H1 (cell line): Measurements from ENCODE around the gene PDE4B. TPM values are rescaled to one million over a fixed set of nuclear protein-coding genes. Genes with fewer than 3 reads are reported as not detected.

Experiments used
- CTCF ChIA-PET: fragments of 300-600 bp; sonication (Branson Sonifier 250); formaldehyde crosslinking; loops from one replicate; lab custom pipeline; 2021; ENCODE audit not compliant: partially characterized antibody; lab: Charles Lee
- POLR2A ChIA-PET: fragments of 300-600 bp; sonication (Branson Sonifier 250); formaldehyde crosslinking; loops from one replicate; lab custom pipeline; 2021; ENCODE audit warnings: inconsistent platforms; ENCODE audit not compliant: partially characterized antibody; lab: Charles Lee
- DNase-seq, 2 experiments: peaks; one replicate each; pipeline versions ENCODE4 v3.0.0 to v3.0.0-alpha.2; 2010 to 2022; ENCODE audit warnings: low spot score in 2 of 2, low read depth in 1 of 2, mixed read lengths in 1 of 2
- FAIRE-seq: peaks from 2 replicates; lab custom pipeline; 2011; peaks lifted over from hg19 to GRCh38; lab: Jason Lieb, UNC
- H2AFZ ChIP-seq: 2 replicates; pipeline ENCODE4 v1.8.1; 2012; ENCODE audit warnings: low read length, inconsistent platforms
- H2AK5ac ChIP-seq: 2 replicates; pipeline ENCODE4 v1.6.1; 2013; ENCODE audit warnings: low read depth, low read length
- H2BK120ac ChIP-seq: replicated peaks from 2 replicates; pipeline ENCODE3; 2013; ENCODE audit warnings: low read depth, low read length, inconsistent platforms
- H2BK12ac ChIP-seq: 2 replicates; pipeline ENCODE4 v1.6.1; 2013; ENCODE audit warnings: low read depth, low read length
- H2BK15ac ChIP-seq: 2 replicates; pipeline ENCODE4 v1.6.1; 2013; ENCODE audit warnings: low read length
- H2BK20ac ChIP-seq: 2 replicates; pipeline ENCODE4 v1.6.1; 2013; ENCODE audit warnings: low read length
- H2BK5ac ChIP-seq: 2 replicates; pipeline ENCODE4 v1.6.1; 2013; ENCODE audit warnings: low read depth, low read length
- H3K14ac ChIP-seq: 2 replicates; pipeline ENCODE4 v1.6.1; 2013; ENCODE audit warnings: inconsistent platforms; ENCODE audit not compliant: insufficient read length
- H3K18ac ChIP-seq: 2 replicates; pipeline ENCODE4 v1.6.1; 2013; ENCODE audit warnings: low read length; ENCODE audit errors: extremely low read depth
- H3K23ac ChIP-seq: 2 replicates; pipeline ENCODE4 v1.6.1; 2013; ENCODE audit warnings: inconsistent platforms; ENCODE audit not compliant: insufficient read length
- H3K23me2 ChIP-seq: 2 replicates; pipeline ENCODE4 v1.6.1; 2013; ENCODE audit warnings: low read depth, low read length
- H3K27ac ChIP-seq: 2 replicates; pipeline ENCODE4 v1.6.1; 2011; ENCODE audit warnings: low read depth, low read length, inconsistent platforms
- H3K27me3 ChIP-seq, 4 experiments: replicated peaks in 1 of 4; 1 replicate in 1 of 4; 2 replicates in 3 of 4; pipeline versions ENCODE4 v1.6.1 to v1.8.1; 2011 to 2013; ENCODE audit warnings: low read length in 3 of 4, mild to moderate bottlenecking in 3 of 4, inconsistent platforms in 2 of 4, mixed read lengths in 2 of 4, moderate library complexity in 1 of 4; ENCODE audit not compliant: control insufficient read depth in 3 of 4, insufficient read depth in 3 of 4; ENCODE audit errors: extremely low read depth in 1 of 4
- H3K36me3 ChIP-seq, 4 experiments: 2 replicates each; pipeline versions ENCODE4 v1.6.1 to v1.8.1; 2011 to 2013; ENCODE audit warnings: mild to moderate bottlenecking in 4 of 4, low read length in 3 of 4, moderate library complexity in 2 of 4, control low read depth in 1 of 4, inconsistent platforms in 1 of 4; ENCODE audit not compliant: insufficient read depth in 4 of 4, control insufficient read depth in 2 of 4
- H3K4ac ChIP-seq: replicated peaks from 2 replicates; pipeline ENCODE3; 2013; ENCODE audit warnings: low read length, low read depth, mixed read lengths, inconsistent platforms; ENCODE audit not compliant: insufficient read length
- H3K4me1 ChIP-seq, 4 experiments: replicated peaks in 1 of 4; 1 replicate in 1 of 4; 2 replicates in 3 of 4; pipeline versions ENCODE4 v1.6.1 to v1.8.1; 2011 to 2013; ENCODE audit warnings: low read length in 3 of 4, inconsistent platforms in 2 of 4, mixed read lengths in 1 of 4; ENCODE audit not compliant: insufficient read depth in 4 of 4, control insufficient read depth in 3 of 4
- H3K4me2 ChIP-seq, 2 experiments: 2 replicates each; pipeline versions ENCODE4 v1.6.1 to v1.8.1; 2011 to 2013; ENCODE audit warnings: low read depth in 2 of 2, low read length in 2 of 2, control low read depth in 1 of 2, inconsistent platforms in 1 of 2, mild to moderate bottlenecking in 1 of 2; ENCODE audit not compliant: insufficient read depth in 1 of 2
- H3K4me3 ChIP-seq, 4 experiments: fragments of 200-600, 300-600 bp in 1 of 4; sonication (generic), shearing (Covaris generic), sonication (Bioruptor Twin) in 1 of 4; 2 replicates each; pipeline versions ENCODE4 v1.5.1 to v1.8.1; 2011 to 2016; ENCODE audit warnings: low read length in 4 of 4, low read depth in 3 of 4, control low read depth in 2 of 4, inconsistent platforms in 2 of 4, mild to moderate bottlenecking in 2 of 4, mixed read lengths in 1 of 4, moderate library complexity in 1 of 4; ENCODE audit not compliant: insufficient read depth in 2 of 4; ENCODE audit errors: extremely low read depth in 1 of 4
- H3K56ac ChIP-seq: replicated peaks from 2 replicates; pipeline ENCODE3; 2013; ENCODE audit warnings: low read depth, mild to moderate bottlenecking, mixed read lengths, low read length, inconsistent platforms; ENCODE audit not compliant: insufficient read length
- H3K79me1 ChIP-seq: 2 replicates; pipeline ENCODE4 v1.6.1; 2013; ENCODE audit warnings: low read depth, low read length, control low read depth
- H3K79me2 ChIP-seq, 2 experiments: 2 replicates each; pipeline versions ENCODE4 v1.6.1 to v1.8.1; 2012 to 2013; ENCODE audit warnings: low read length in 2 of 2, mild to moderate bottlenecking in 2 of 2, inconsistent platforms in 1 of 2; ENCODE audit not compliant: insufficient read depth in 2 of 2, control insufficient read depth in 1 of 2
- H3K9ac ChIP-seq, 4 experiments: replicated peaks in 1 of 4; 1 replicate in 1 of 4; 2 replicates in 3 of 4; pipeline versions ENCODE4 v1.6.1 to v1.8.1; 2011 to 2013; ENCODE audit warnings: low read depth in 3 of 4, low read length in 3 of 4, control low read depth in 2 of 4, mild to moderate bottlenecking in 2 of 4, moderate library complexity in 2 of 4, inconsistent platforms in 1 of 4; ENCODE audit errors: extremely low read depth in 1 of 4
- H3K9me3 ChIP-seq, 2 experiments: 2 replicates each; pipeline versions ENCODE4 v1.6.1 to v1.8.1; 2012 to 2013; ENCODE audit warnings: mild to moderate bottlenecking in 2 of 2, moderate library complexity in 2 of 2, control low read depth in 1 of 2, inconsistent platforms in 1 of 2, low read depth in 1 of 2, low read length in 1 of 2, mixed read lengths in 1 of 2; ENCODE audit not compliant: insufficient read depth in 2 of 2
- H4K20me1 ChIP-seq, 2 experiments: replicated peaks in 1 of 2; 2 replicates each; pipeline versions ENCODE3 to v1.8.1; 2011 to 2013; ENCODE audit warnings: inconsistent platforms in 2 of 2, low read length in 2 of 2, mild to moderate bottlenecking in 1 of 2; ENCODE audit not compliant: insufficient read depth in 2 of 2, control insufficient read depth in 1 of 2
- H4K5ac ChIP-seq: 2 replicates; pipeline ENCODE4 v1.6.1; 2013; ENCODE audit warnings: low read length, low read depth, mixed read lengths, inconsistent platforms; ENCODE audit not compliant: insufficient read length
- H4K8ac ChIP-seq: 2 replicates; pipeline ENCODE4 v1.8.0; 2013; ENCODE audit warnings: mild to moderate bottlenecking, moderate library complexity, low read length, inconsistent platforms; ENCODE audit not compliant: insufficient read depth; ENCODE audit errors: extremely low read depth
- H4K91ac ChIP-seq: replicated peaks from 2 replicates; pipeline ENCODE3; 2013; ENCODE audit warnings: low read length, mixed read lengths, inconsistent platforms; ENCODE audit not compliant: insufficient read length
- ASH2L ChIP-seq: fragments of 200-600, 300-600 bp; sonication (generic); IDR thresholded peaks from one replicate; pipeline ENCODE4 v1.7.1; 2017; ENCODE audit warnings: low read length
- BRCA1 ChIP-seq: IDR thresholded peaks from 2 replicates; pipeline ENCODE4 v1.6.1; 2012; ENCODE audit warnings: low read depth, low read length, improper control_type of control experiment
- JUND ChIP-seq: IDR thresholded peaks from 2 replicates; pipeline ENCODE4 v1.6.1; 2011; ENCODE audit warnings: mild to moderate bottlenecking, improper control_type of control experiment, low read length
- KDM4A ChIP-seq: IDR thresholded peaks from one replicate; pipeline ENCODE4 v1.7.1; 2012; ENCODE audit warnings: low read depth, mild to moderate bottlenecking, moderate library complexity, low read length, inconsistent platforms; ENCODE audit not compliant: severe bottlenecking
- MAFK ChIP-seq: IDR thresholded peaks from 2 replicates; pipeline ENCODE4 v1.6.1; 2012; ENCODE audit warnings: low read depth, mild to moderate bottlenecking, improper control_type of control experiment, low read length
- POLR2A ChIP-seq, 2 experiments: IDR thresholded peaks; 1 replicate in 1 of 2; 2 replicates in 1 of 2; pipeline ENCODE4 v1.6.1; 2011; ENCODE audit warnings: low read depth in 2 of 2, low read length in 2 of 2, mild to moderate bottlenecking in 2 of 2; ENCODE audit errors: control extremely low read depth in 1 of 2
- SIN3A ChIP-seq, 2 experiments: IDR thresholded peaks in 1 of 2; conservative IDR thresholded peaks in 1 of 2; 2 replicates each; pipeline ENCODE4 v1.6.1; 2011 to 2012; ENCODE audit warnings: low read length in 2 of 2, improper control_type of control experiment in 1 of 2, low read depth in 1 of 2, mild to moderate bottlenecking in 1 of 2
- SIRT6 ChIP-seq: IDR thresholded peaks from one replicate; pipeline ENCODE4 v1.7.1; 2012; ENCODE audit warnings: low read length, inconsistent platforms
- TBP ChIP-seq: IDR thresholded peaks from 2 replicates; pipeline ENCODE4 v1.6.1; 2011; ENCODE audit warnings: low read depth, low read length, improper control_type of control experiment
- whole genome bisulfite sequencing, 2 experiments: shearing (Covaris generic) in 1 of 2; methylation state at CpG; one replicate each; pipeline versions ENCODE4 v1.1.6 to v1.1.7; 2013 to 2015; ENCODE audit warnings: low lambda C conversion rate in 2 of 2, mixed read lengths in 2 of 2, inconsistent platforms in 1 of 2, low coverage in 1 of 2, missing lambda C conversion rate in 1 of 2; ENCODE audit not compliant: insufficient replicate concordance in 2 of 2, insufficient coverage in 1 of 2, insufficient read length in 1 of 2; ENCODE audit errors: extremely low coverage in 1 of 2, missing lambda C conversion rate in 1 of 2; 5-methylcytosine and 5-hydroxymethylcytosine counted together
- polyA plus RNA-seq, 7 experiments: library from polyadenylated mRNA; depleted of rRNA in 3 of 7; stranded (reverse) in 5 of 7; unstranded in 2 of 7; fragments of >200 nt in 5 of 7; fragments of 200-250 nt in 2 of 7; gene quantifications; 1 replicate in 5 of 7; 2 replicates in 1 of 7; 4 replicates in 1 of 7; pipeline versions ENCODE4 v1.2.1 to v1.2.3, GENCODE V29; 2011 to 2013; ENCODE audit warnings: missing spikeins in 2 of 7, mixed read lengths in 2 of 7
- total RNA-seq: library from RNA; stranded (reverse); fragmentation: NEBNext Ultra II Directional; extraction: Animal tissue kit (Norgen Biotek cat#: 25700); gene quantifications from 2 replicates; pipeline ENCODE4 v1.2.1, GENCODE V29; 2021

The PDE4B gene
- total and polyA plus RNA-seq, 2 of the 8 experiments (the other 6 are each of a cell fraction or from before 2014, with no cell fraction given): 5.0 to 15.1 TPM

GRCh38 chr1:66175098-66175497 is 382.4 kb downstream of the PDE4B start:
- DNase-seq (no peak), FAIRE-seq (no peak)
- no peaks in the 10 kb centered on the region for H3K79me1 ChIP-seq
- no peaks in the 10 kb centered on the region for H3K79me2 ChIP-seq
- no peak overlapping the region for H2BK15ac ChIP-seq
- 83% methylated on average over 1 of the region's 1 CpG; no CpG with 5 or more reads in 1 of the 2 experiments for WGBS, 2 experiments
- no peak overlapping the region for H2BK120ac ChIP-seq
- POLR2A ChIA-PET: no interaction called here
- H3K23me2 ChIP-seq: no peaks in the 10 kb centered on the region
- no peak overlapping the region for H3K4me2 ChIP-seq
- CTCF ChIA-PET: no interaction called here
- H3K9ac ChIP-seq: no peak overlapping the region
- no peak overlapping the region for H3K14ac ChIP-seq
- H3K56ac ChIP-seq: no peak overlapping the region
- no peaks in the 10 kb centered on the region for H4K20me1 ChIP-seq
- no peak overlapping the region for H4K5ac ChIP-seq
- no peak overlapping the region for H4K91ac ChIP-seq
- H3K27ac ChIP-seq: no peak overlapping the region
- no peaks in the 10 kb centered on the region for H3K9me3 ChIP-seq
- H3K4me3 ChIP-seq: no peak overlapping the region
- H3K27me3 ChIP-seq: no peaks in the 10 kb centered on the region
- no peak overlapping the region for H2BK20ac ChIP-seq
- H2BK12ac ChIP-seq: no peak overlapping the region
- H2BK5ac ChIP-seq: no peak overlapping the region
- no peak overlapping the region for H3K4ac ChIP-seq
- peaks cover 0 to 4% (median 2%) of the 10 kb centered on the region in 4 experiments; a peak in 3 of 7 replicates for H3K4me1 ChIP-seq
- no peak overlapping the region for H3K18ac ChIP-seq
- no peak overlapping the region for H4K8ac ChIP-seq
- H2AK5ac ChIP-seq: no peak overlapping the region
- H3K23ac ChIP-seq: no peak overlapping the region
- H2AFZ ChIP-seq: no peak overlapping the region
- H3K36me3 ChIP-seq: no peaks in the 10 kb centered on the region
- TF ChIP-seq BRCA1 (no peak), POLR2A (IDR thresholded peaks at IDR 0.05; ENCODE audit: control extremely low read depth in 1 of 2, low read depth in 2 of 2, low read length in 2 of 2) (no peak), KDM4A (no peak), TBP (no peak), SIN3A (conservative IDR thresholded peaks at IDR 0.05 in 1 of 2, IDR thresholded peaks at IDR 0.05 in 1 of 2; ENCODE audit: low read depth in 1 of 2, low read length in 2 of 2) (no peak), JUND (no peak), SIRT6 (no peak), MAFK (no peak), ASH2L (no peak)
